ENCODE measurements around the gene PGAP3.

GRCh38 chr17:39696731-39697130 is 8.9 kb upstream of the PGAP3 start:
- TF ChIP-seq POLR2AphosphoS5 (IDR thresholded peaks at IDR 0.05; ENCODE audit: low read depth, low read length) = no peak
- TF ChIP-seq, protein P1, sequence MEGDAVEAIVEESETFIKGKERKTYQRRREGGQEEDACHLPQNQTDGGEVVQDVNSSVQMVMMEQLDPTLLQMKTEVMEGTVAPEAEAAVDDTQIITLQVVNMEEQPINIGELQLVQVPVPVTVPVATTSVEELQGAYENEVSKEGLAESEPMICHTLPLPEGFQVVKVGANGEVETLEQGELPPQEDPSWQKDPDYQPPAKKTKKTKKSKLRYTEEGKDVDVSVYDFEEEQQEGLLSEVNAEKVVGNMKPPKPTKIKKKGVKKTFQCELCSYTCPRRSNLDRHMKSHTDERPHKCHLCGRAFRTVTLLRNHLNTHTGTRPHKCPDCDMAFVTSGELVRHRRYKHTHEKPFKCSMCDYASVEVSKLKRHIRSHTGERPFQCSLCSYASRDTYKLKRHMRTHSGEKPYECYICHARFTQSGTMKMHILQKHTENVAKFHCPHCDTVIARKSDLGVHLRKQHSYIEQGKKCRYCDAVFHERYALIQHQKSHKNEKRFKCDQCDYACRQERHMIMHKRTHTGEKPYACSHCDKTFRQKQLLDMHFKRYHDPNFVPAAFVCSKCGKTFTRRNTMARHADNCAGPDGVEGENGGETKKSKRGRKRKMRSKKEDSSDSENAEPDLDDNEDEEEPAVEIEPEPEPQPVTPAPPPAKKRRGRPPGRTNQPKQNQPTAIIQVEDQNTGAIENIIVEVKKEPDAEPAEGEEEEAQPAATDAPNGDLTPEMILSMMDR (IDR thresholded peaks at IDR 0.05) = no peak
